Gastrocnemius medialis (tissue), 4 donors: ENCODE measurements around the gene CCDC78.

Experiments
- POLR2A ChIP-seq, 2 donors: fragments of 450-650 bp; IDR thresholded peaks; one replicate each; pipeline ENCODE4 v1.6.1; 2017; ENCODE audit warnings: antibody characterized with exemption in 2 of 2, mild to moderate bottlenecking in 2 of 2, moderate library complexity in 2 of 2
- TF ChIP-seq, protein P1 (sequence below), 5 experiments: fragments of 450-650 bp in 3 of 5; fragments of 200-600 bp in 2 of 5; sonication (generic) in 2 of 5; IDR thresholded peaks in 4 of 5; conservative IDR thresholded peaks in 1 of 5; 1 replicate in 4 of 5; 2 replicates in 1 of 5; pipeline ENCODE4 v1.5.1; 2016 to 2019; ENCODE audit warnings: antibody characterized with exemption in 5 of 5, mild to moderate bottlenecking in 3 of 5, moderate library complexity in 3 of 5

DNA sequence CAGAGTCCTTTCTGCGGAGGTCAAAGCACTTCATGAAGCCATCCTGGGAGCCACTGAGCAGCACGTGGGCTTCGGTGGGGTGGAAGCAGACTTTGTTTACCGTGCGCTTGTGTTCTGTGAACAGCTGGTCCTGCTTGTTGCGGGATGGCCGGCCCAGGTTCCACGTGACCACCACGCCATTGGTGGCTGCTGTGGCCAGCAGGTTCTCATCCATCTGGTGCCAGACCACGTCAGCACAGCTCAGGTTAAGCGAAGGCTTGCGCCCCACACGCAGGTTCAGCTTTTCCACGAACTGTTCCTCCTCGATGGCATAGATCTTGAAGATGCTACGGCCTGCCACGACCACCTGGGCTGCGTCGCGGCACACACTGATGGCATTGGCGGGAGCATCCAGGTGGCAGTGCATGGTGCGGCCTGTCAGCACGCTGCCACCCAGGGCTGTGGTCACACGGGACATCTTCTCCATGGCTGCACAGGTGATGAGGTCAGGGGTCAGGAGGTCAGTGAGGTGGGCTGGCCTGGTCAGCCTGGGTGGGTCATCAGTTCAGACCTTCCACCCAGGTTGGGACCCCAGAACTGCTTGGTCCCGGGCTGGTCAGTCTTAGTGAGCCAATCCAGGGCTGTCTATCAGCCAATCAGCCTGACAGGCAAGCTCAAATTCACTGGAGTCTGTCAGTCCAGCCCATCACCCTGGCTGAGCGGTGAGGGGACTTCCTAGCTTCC is 36.9 kb downstream of the CCDC78 start:
- TF ChIP-seq, protein P1, sequence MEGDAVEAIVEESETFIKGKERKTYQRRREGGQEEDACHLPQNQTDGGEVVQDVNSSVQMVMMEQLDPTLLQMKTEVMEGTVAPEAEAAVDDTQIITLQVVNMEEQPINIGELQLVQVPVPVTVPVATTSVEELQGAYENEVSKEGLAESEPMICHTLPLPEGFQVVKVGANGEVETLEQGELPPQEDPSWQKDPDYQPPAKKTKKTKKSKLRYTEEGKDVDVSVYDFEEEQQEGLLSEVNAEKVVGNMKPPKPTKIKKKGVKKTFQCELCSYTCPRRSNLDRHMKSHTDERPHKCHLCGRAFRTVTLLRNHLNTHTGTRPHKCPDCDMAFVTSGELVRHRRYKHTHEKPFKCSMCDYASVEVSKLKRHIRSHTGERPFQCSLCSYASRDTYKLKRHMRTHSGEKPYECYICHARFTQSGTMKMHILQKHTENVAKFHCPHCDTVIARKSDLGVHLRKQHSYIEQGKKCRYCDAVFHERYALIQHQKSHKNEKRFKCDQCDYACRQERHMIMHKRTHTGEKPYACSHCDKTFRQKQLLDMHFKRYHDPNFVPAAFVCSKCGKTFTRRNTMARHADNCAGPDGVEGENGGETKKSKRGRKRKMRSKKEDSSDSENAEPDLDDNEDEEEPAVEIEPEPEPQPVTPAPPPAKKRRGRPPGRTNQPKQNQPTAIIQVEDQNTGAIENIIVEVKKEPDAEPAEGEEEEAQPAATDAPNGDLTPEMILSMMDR (IDR thresholded peaks at IDR 0.05 in 4 of 5, conservative IDR thresholded peaks at IDR 0.05 in 1 of 5), result no peak
- no peak for TF ChIP-seq POLR2A (IDR thresholded peaks at IDR 0.05)
